Lower lobe of right lung (tissue), 2 donors: ENCODE measurements around the gene OR2AE1. TPM values are rescaled to one million over a fixed set of nuclear protein-coding genes. Genes with fewer than 3 reads are reported as not detected.

Source experiments
- ATAC-seq, 2 donors: fragments of 200-7000 bp; cut with Tn5 transposase; one replicate each; pipeline ENCODE4 v1.9.1; 2020 to 2022; ENCODE audit warnings: mild to moderate bottlenecking in 2 of 2, moderate library complexity in 2 of 2
- DNase-seq: peaks from one replicate; pipeline ENCODE4 v3.0.0-alpha.2; 2020
- H3K27ac ChIP-seq: fragments of 200-600 bp; one replicate; pipeline ENCODE4 v1.8.0; 2022
- H3K27me3 ChIP-seq: fragments of 200-600 bp; one replicate; pipeline ENCODE4 v1.8.0; 2022; ENCODE audit warnings: low read depth
- H3K36me3 ChIP-seq: fragments of 200-600 bp; one replicate; pipeline ENCODE4 v1.8.0; 2022; ENCODE audit warnings: mild to moderate bottlenecking
- H3K4me1 ChIP-seq: fragments of 200-600 bp; one replicate; pipeline ENCODE4 v1.8.0; 2022
- H3K4me3 ChIP-seq: fragments of 200-600 bp; one replicate; pipeline ENCODE4 v1.8.0; 2022; ENCODE audit warnings: mild to moderate bottlenecking
- H3K9me3 ChIP-seq: fragments of 200-600 bp; one replicate; pipeline ENCODE4 v1.8.0; 2022
- intact Hi-C: fragments of 100-400 bp; cut with DNase I; formaldehyde crosslinking; loops from one replicate; pipeline ENCODE4 v1.11.0; 2022
- total RNA-seq: library from RNA; stranded (reverse); fragmentation: NEBNext Ultra II Directional; extraction: Animal tissue kit (Norgen Biotek cat#: 25700); gene quantifications from one replicate; pipeline ENCODE4 v1.2.1, GENCODE V29; 2021
- TF ChIP-seq, protein P1 (sequence below): fragments of 200-600 bp; IDR thresholded peaks from one replicate; pipeline ENCODE4 v1.8.0; 2022; ENCODE audit warnings: antibody characterized with exemption, mild to moderate bottlenecking
- donor health status: DM: no; HTN: yes; CAD: no; lungs with severe emphysema.

Gene OR2AE1
- total RNA-seq, 1 donor from 2014 or later: 0.71 TPM

DNA sequence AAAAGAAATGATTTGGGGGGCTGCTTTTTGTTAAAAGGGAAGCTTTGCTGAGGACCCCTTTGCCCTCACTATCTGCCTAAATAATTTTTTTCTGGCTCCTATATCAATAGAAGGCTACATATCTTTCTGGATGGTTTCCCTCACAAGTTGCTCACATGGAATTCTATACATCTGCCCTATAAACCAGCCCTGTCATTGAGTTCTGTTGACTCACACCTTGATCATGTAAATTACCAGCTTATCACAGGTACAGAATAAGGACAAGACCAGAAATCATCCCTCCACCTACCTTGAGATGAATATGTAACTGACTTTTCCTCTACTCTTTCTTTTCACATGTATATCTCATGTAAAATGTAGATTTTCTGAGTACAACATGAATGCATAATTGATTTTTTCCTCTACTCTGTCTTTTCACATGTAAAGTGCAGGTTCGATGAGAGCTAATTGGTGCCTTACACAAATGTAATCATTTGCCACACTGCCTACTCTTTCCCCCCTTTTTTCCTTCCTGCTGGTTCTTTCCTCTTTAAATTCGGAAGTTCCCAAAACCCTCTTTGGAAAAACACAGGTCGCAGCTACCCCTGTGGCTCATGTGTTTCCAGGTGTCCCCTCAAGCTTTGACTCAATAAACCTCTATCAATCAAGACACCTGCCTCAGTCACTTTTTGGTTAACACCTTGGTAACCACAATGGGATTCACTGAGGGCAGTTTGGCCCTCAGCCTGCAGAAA lies 36.5 kb downstream of the OR2AE1 start:
- no peak for ATAC-seq
- intact Hi-C loops: no loop called here
- H3K27me3 ChIP-seq: no peaks in the 10 kb centered on the region

DNA sequence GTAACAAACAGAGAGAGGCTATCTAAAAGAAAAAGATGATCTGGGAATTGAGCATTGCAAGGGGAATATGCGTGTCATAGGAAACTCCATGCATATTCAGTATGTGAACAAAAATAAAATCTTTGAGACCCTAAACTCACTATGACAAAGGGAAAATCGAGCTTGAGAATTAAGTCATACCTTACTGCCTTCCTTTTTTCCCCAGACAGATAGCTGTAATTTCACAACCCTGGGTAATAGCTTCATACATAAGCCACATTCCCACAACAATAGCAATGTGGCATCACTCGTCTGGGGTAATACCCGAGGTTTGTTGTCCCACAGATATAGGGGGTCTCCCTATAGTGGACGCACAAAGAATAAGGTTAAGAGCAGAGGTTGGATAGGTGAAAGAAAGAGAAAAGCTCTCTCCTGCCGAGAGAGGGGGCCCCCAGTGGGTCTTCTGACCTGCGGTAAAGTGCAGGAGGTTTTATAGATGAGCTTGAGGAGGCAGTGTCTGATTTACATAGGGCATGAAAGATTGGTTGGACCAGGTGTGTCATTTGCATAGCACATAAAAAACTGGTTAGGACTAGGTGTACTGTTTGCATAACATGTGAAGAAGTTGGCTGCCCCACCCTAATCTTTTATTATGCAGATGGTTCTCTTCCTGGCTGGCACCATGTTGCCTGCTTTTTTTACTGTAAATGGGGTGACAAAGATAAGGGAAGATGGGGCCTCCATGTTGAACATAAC lies 37.4 kb downstream of the OR2AE1 start:
- DNase-seq (no peak), ATAC-seq (peak; percentile 66 to 67)
- H3K4me3 ChIP-seq: no peak overlapping the region
- H3K27ac ChIP-seq: no peak overlapping the region
- intact Hi-C loops: no loop called here
- no peaks in the 10 kb centered on the region for H3K27me3 ChIP-seq
- H3K4me1 ChIP-seq: no peaks in the 10 kb centered on the region
- TF ChIP-seq, protein P1, sequence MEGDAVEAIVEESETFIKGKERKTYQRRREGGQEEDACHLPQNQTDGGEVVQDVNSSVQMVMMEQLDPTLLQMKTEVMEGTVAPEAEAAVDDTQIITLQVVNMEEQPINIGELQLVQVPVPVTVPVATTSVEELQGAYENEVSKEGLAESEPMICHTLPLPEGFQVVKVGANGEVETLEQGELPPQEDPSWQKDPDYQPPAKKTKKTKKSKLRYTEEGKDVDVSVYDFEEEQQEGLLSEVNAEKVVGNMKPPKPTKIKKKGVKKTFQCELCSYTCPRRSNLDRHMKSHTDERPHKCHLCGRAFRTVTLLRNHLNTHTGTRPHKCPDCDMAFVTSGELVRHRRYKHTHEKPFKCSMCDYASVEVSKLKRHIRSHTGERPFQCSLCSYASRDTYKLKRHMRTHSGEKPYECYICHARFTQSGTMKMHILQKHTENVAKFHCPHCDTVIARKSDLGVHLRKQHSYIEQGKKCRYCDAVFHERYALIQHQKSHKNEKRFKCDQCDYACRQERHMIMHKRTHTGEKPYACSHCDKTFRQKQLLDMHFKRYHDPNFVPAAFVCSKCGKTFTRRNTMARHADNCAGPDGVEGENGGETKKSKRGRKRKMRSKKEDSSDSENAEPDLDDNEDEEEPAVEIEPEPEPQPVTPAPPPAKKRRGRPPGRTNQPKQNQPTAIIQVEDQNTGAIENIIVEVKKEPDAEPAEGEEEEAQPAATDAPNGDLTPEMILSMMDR: no peak
- H3K36me3 ChIP-seq: no peaks in the 10 kb centered on the region
- no peaks in the 10 kb centered on the region for H3K9me3 ChIP-seq

More for the DNA sequence above, 36.5 kb downstream of the OR2AE1 start:
- no peak overlapping the region for H3K4me3 ChIP-seq
- no peaks in the 10 kb centered on the region for H3K9me3 ChIP-seq
- no peak for DNase-seq
- no peaks in the 10 kb centered on the region for H3K4me1 ChIP-seq
- TF ChIP-seq, protein P1: no peak
- H3K27ac ChIP-seq: no peak overlapping the region
- H3K36me3 ChIP-seq: no peaks in the 10 kb centered on the region

DNA sequence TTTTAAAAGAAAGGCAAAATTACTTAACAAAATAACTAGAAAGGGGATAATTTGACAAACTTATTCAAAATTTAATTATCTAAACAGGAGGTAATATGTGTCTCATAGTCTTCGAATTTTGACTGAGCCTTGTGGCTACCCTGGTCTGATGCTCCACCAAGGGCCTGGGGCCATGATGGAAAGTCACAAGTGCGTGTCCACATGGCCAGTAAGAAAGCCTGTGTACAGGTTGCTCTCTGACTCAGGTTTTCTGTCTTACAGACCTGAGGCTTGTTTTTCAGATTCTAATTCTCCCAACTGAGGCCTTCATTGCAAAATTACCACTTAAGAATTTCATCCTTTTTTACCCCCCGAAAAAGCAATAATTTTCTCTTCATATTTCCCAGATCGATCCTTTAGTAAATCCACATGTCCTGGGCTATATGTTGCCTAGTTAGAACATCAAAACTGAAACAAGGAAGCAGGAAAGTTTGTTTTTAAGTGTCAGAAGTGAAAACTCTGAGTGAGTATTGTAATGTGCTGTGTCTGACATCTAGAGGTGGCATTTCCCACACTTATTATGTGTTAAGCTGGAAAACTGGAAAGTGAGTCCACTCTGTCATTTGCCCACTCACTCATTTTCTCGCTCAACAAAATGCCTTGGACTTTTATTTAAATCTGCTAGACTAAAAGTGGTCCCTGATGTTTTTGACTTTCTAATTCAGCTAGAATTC lies 39.0 kb downstream of the OR2AE1 start:
- H3K27ac ChIP-seq: peak overlapping the region; percentile 27

DNA sequence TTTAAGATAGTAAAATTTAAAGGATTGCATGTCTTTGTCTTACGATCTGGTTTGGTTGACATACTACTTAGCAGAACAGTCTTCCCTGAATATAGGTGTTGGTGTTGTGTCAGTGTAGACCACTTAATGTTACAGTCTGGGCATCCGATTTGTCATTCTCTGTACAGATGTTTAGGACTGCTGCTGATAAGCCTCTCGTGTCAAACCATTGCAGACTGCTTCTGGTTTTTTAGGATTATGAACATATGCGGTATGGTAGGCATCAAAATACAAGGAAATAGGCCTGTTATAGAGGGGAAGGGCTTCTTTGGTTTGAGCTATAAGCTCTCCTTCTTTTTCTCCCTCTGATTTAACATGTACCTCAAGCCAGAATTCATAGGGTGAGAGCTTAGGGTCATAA lies 41.6 kb downstream of the OR2AE1 start:
- TF ChIP-seq, protein P1: no peak
- H3K4me3 ChIP-seq: no peak overlapping the region
- ATAC-seq: no peak

More for the DNA sequence above, 39.0 kb downstream of the OR2AE1 start:
- no peaks in the 10 kb centered on the region for H3K36me3 ChIP-seq
- H3K4me3 ChIP-seq: no peak overlapping the region
- DNase-seq: no peak
- no peaks in the 10 kb centered on the region for H3K4me1 ChIP-seq
- no peaks in the 10 kb centered on the region for H3K9me3 ChIP-seq
- TF ChIP-seq, protein P1: peak; percentile 33
- peak; percentile 74 to 86 for ATAC-seq
- no peaks in the 10 kb centered on the region for H3K27me3 ChIP-seq
- intact Hi-C loops: no loop called here

DNA sequence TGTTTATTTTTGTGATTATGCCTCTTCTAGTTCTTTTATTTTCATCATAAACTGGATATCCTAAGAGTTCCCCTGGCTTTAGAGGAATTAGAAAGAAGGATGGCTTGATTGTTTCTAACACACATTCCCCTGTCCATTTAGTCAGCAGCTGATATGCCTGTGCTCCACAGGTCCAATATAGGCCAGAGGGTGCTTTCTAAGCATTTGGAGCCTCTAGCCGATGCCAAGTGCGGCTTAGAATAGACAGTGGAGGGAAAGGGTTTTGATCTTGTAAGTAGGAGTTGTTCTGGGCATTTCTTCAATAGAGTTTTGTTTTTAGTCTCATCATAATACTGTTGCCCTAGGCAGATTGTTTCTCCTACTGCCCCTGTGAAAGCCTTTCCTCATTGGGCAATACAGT lies 42.5 kb downstream of the OR2AE1 start:
- ATAC-seq (no peak), DNase-seq (no peak)
- H3K4me1 ChIP-seq: peaks cover 8% of the 10 kb centered on the region
- intact Hi-C loops: no loop called here
- TF ChIP-seq, protein P1: no peak
- H3K27me3 ChIP-seq: no peaks in the 10 kb centered on the region
- no peaks in the 10 kb centered on the region for H3K36me3 ChIP-seq
- no peaks in the 10 kb centered on the region for H3K9me3 ChIP-seq
- H3K4me3 ChIP-seq: no peak overlapping the region
- no peak overlapping the region for H3K27ac ChIP-seq

More for the DNA sequence above, 41.6 kb downstream of the OR2AE1 start:
- no peaks in the 10 kb centered on the region for H3K9me3 ChIP-seq
- no peak overlapping the region for H3K27ac ChIP-seq
- no peak for DNase-seq
- no peaks in the 10 kb centered on the region for H3K36me3 ChIP-seq
- intact Hi-C loops: no loop called here
- peaks cover under 1% of the 10 kb centered on the region for H3K4me1 ChIP-seq
- no peaks in the 10 kb centered on the region for H3K27me3 ChIP-seq
